ENCODE data around the gene ARHGAP45. TPM values are rescaled to one million over a fixed set of nuclear protein-coding genes. Genes with fewer than 3 reads are reported as not detected.
A peak's percentile ranks its signal among the peaks of the same experiment; 100 is the strongest.

ARHGAP45 gene
- total RNA-seq, 4 donors from 2014 or later = 0.83 to 7.6 (median 3.4) TPM

- intact Hi-C loops (cut with DNase I; ENCODE audit: low total_unique reads) = no loop called here
- in situ Hi-C loops (cut with MboI; ENCODE audit: low sequenced_read_pairs in 4 of 4) = no loop called here
- peaks cover 4 to 18% of the 10 kb centered on the region in 2 donors for H3K4me1 ChIP-seq
- no peaks in the 10 kb centered on the region for H3K36me3 ChIP-seq
- no peaks in the 10 kb centered on the region for H3K9me3 ChIP-seq
- no peak for ATAC-seq
- peak overlapping the region in 1 of 4 donors; percentile 34 for H3K4me3 ChIP-seq
- no peak overlapping the region for H3K27ac ChIP-seq
- DNase-seq = peak; percentile 27 to 60
- peaks cover 57 to 76% (median 71%) of the 10 kb centered on the region in 3 donors for H3K27me3 ChIP-seq
- TF ChIP-seq POLR2A (IDR thresholded peaks at IDR 0.05) = no peak
- TF ChIP-seq CTCF (IDR thresholded peaks at IDR 0.05 in 4 of 5, conservative IDR thresholded peaks at IDR 0.05 in 1 of 5) = no peak
These were observed 2.2 kb downstream of the ARHGAP45 start for GRCh38 chr19:1069009-1069779.

DNA sequence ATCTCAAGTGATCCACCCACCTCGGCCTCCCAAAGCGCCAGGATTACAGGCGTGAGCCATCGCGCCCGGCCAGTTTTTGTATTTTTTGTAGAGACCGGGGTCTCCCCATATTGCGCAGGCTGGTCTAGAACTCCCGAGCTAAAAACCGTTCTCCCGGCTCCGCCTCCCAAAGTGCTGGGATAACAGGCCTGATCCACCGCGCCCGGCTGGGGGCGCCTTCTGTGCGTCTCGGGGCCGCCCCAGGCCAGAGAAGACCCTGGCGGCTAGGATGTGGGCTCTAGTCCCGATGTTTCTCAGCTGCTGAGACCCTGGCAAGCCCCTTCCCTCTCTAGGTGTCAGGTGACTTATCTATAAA lies 3.6 kb downstream of the ARHGAP45 start:
- TF ChIP-seq POLR2A (IDR thresholded peaks at IDR 0.05) (no peak), CTCF (IDR thresholded peaks at IDR 0.05 in 4 of 5, conservative IDR thresholded peaks at IDR 0.05 in 1 of 5) (no peak)
- no peaks in the 10 kb centered on the region for H3K9me3 ChIP-seq
- ATAC-seq = no peak
- no peaks in the 10 kb centered on the region for H3K36me3 ChIP-seq
- H3K27me3 ChIP-seq = peaks cover 57 to 69% (median 69%) of the 10 kb centered on the region in 3 donors
- in situ Hi-C loops (cut with MboI; ENCODE audit: low sequenced_read_pairs in 4 of 4) = no loop called here
- no peak overlapping the region for H3K27ac ChIP-seq
- peaks cover 0 to 13% of the 10 kb centered on the region in 2 donors for H3K4me1 ChIP-seq
- DNase-seq = no peak
- no peak overlapping the region for H3K4me3 ChIP-seq
- intact Hi-C loops (cut with DNase I; ENCODE audit: low total_unique reads) = no loop called here

- no peaks in the 10 kb centered on the region for H3K36me3 ChIP-seq
- no peak overlapping the region for H3K4me3 ChIP-seq
- H3K27ac ChIP-seq = no peak overlapping the region
- intact Hi-C loops (cut with DNase I; ENCODE audit: low total_unique reads) (no loop called here), in situ Hi-C loops (cut with MboI; ENCODE audit: low sequenced_read_pairs in 4 of 4) (no loop called here)
- no peak for TF ChIP-seq CTCF (IDR thresholded peaks at IDR 0.05 in 4 of 5, conservative IDR thresholded peaks at IDR 0.05 in 1 of 5)
- no peak for TF ChIP-seq POLR2A (IDR thresholded peaks at IDR 0.05)
- H3K9me3 ChIP-seq = no peaks in the 10 kb centered on the region
- H3K4me1 ChIP-seq = peaks cover 0 to 9% of the 10 kb centered on the region in 2 donors
- DNase-seq = no peak
- no peak for ATAC-seq
- peaks cover 57 to 63% (median 63%) of the 10 kb centered on the region in 3 donors for H3K27me3 ChIP-seq
These were observed 4.2 kb downstream of the ARHGAP45 start for GRCh38 chr19:1070931-1071791.

DNA sequence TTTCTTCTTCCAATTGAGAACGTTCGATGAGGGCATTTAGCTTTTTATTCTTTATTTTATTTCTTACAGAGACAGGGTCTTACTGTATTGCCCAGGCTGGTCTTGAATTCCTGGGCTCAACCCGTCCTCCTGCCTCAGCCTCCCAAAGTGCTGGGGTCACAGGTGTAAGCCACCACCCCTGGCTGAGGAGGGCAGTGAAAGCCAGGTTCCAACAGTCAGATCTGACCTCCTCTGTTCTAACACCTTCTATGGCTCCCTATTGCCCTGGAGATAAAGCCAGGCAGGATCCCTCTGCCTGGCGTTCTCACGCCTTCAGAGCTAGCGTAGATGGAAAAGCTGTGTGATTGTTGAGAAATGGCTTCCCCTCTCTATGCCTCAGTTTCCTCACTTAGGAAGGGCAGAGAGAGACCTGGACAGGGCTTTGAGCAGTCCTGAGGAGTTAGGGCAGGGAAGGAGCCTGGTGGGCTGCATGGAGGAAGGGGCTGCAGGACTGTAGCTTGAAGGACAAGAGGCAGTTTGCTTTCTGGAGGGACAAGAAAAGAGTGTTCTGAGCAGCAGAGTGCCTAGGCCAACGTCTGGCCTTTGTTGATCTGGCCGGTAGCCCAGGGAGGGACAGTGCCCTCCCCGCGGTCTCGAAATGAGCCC lies 5.5 kb downstream of the ARHGAP45 start:
- DNase-seq (no peak), ATAC-seq (no peak)
- Histone ChIP-seq H3K27ac (no peak overlapping the region), H3K9me3 (no peaks in the 10 kb centered on the region), H3K27me3 (peaks cover 45 to 50% (median 49%) of the 10 kb centered on the region in 3 donors), H3K4me1 (peaks cover 0 to 4% of the 10 kb centered on the region in 2 donors), H3K36me3 (no peaks in the 10 kb centered on the region), H3K4me3 (no peak overlapping the region)
- TF ChIP-seq POLR2A (IDR thresholded peaks at IDR 0.05) (no peak), CTCF (IDR thresholded peaks at IDR 0.05 in 4 of 5, conservative IDR thresholded peaks at IDR 0.05 in 1 of 5) (no peak)
- intact Hi-C loops (cut with DNase I; ENCODE audit: low total_unique reads) (no loop called here), in situ Hi-C loops (cut with MboI; ENCODE audit: low sequenced_read_pairs in 4 of 4) (no loop called here)

Data from gastrocnemius medialis (tissue), 4 donors.